Renal cortex interstitium (tissue), 11 donors: Measurements from ENCODE around the gene LSM10. TPM values are rescaled to one million over a fixed set of nuclear protein-coding genes. Genes with fewer than 3 reads are reported as not detected.
A peak's percentile ranks its signal among the peaks of the same experiment; 100 is the strongest.

Experiments used
- DNase-seq, 11 donors: peaks; one replicate each; pipeline ENCODE4 v3.0.0-alpha.2; 2013; ENCODE audit warnings: low read depth in 9 of 11, low spot score in 4 of 11; ENCODE audit errors: extremely low read depth in 1 of 11
- polyA plus RNA-seq, 3 donors: library from polyadenylated mRNA; unstranded; fragments of 120-200 nt; gene quantifications; one replicate each; pipeline ENCODE4 v1.2.1, GENCODE V29; 2013; ENCODE audit not compliant: insufficient read length in 3 of 3

LSM10 gene
- polyA plus RNA-seq, 3 donors: 22.1 to 28.7 (median 24.3) TPM

GRCh38 chr1:36366091-36366661 is 31.5 kb downstream of the LSM10 start:
- DNase-seq: peak in 7 of 11 donors; percentile 44 to 81 (median 74)

- no peak for DNase-seq
These were observed 32.3 kb downstream of the LSM10 start for GRCh38 chr1:36365381-36365780.

DNA sequence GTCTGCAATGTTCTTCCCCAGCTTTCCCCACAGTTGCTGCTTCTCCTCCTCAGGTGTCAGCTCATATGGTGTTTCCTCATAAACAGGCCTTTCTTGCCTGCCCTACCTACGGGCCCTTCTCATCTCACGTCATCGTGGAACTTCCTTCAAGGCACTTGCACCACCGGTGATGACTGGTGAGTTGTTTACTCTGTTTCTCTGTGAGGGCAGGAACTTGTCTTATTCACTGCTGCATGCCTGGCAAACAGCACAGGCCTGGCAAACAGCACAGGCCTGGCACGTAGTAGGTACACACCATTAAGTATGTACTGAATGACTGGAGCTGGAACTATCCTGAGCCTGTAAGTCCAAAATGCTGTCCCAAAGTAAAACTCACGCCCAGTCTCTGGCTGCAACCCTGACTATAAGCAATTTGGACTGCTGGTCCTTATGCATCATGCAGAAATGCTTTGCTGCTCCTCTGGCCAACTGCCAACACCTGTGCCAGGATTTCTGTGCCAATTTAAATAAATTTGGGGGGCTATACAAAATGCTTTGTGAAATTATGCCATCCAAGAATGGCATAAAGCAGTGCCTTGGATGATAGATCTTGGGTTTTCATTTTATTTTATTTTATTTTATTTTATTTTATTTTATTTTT is 37.7 kb downstream of the LSM10 start:
- no peak for DNase-seq

GRCh38 chr1:36359383-36359782 is 38.3 kb downstream of the LSM10 start:
- no peak for DNase-seq

DNA sequence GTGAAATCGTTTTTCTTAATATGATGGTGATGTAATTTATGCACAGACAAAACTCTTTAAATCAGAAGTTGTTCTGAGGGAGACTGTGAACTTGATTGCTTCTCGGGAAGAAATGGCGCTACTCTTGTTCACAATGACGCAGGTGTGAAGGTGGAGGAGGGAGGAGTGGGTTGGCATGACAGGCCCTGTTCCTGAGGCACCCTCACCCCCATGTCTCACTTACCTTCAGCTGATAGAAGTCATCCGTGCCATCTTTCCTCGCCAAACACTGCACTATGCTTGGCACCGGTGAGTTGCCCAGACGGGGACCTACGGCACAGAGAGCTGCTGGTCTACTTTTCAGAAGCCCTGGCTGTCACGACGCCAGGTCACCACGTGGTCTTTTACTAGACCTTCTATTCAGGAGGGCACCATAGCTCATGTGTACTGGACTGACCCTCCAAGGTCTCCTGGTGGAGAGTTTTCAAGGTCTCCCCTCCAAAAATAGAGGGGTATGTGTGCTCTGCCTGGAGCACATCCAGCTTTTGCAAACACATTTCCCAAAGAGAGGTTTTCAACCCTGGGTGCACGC is 39.1 kb downstream of the LSM10 start:
- no peak for DNase-seq

DNA sequence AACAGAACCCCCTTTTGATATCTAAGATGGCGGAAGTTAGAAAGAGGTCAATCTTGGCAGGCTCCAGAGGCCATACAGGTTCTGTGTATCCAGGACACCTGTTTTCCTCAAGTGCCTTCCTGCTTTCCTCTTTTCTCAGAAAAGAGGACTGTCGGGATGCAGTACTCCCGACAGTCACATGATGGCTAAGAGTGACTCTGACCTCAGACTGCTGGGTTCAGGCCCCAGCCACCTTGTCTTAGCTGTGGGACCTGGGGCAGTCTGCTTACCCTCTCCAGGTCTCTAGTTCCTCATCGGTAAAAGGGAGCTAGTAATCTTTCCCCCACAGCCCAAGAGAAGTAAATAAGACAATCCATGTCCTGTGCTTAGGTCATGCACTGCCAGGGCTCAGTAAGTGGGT is 41.9 kb downstream of the LSM10 start:
- no peak for DNase-seq

DNA sequence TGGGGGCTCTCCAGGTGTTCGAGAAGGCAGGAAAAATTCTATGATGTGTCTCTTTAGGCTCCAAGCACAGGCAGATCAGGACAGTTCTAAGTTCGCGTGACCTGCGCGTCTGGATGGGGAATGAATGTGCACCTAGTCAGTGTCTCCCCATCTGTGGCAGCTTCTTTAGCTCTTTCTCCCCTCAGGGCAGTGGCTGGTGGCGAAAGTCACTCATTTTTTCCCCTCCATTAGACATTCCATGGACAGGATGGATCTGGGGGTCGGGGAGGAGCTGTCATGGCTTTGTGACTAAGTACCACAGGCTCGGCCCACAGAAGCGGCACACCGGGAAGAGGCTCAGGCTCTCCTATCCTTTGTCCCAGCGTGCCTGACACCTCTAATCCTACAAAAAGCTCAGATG is 43.2 kb downstream of the LSM10 start:
- no peak for DNase-seq

DNA sequence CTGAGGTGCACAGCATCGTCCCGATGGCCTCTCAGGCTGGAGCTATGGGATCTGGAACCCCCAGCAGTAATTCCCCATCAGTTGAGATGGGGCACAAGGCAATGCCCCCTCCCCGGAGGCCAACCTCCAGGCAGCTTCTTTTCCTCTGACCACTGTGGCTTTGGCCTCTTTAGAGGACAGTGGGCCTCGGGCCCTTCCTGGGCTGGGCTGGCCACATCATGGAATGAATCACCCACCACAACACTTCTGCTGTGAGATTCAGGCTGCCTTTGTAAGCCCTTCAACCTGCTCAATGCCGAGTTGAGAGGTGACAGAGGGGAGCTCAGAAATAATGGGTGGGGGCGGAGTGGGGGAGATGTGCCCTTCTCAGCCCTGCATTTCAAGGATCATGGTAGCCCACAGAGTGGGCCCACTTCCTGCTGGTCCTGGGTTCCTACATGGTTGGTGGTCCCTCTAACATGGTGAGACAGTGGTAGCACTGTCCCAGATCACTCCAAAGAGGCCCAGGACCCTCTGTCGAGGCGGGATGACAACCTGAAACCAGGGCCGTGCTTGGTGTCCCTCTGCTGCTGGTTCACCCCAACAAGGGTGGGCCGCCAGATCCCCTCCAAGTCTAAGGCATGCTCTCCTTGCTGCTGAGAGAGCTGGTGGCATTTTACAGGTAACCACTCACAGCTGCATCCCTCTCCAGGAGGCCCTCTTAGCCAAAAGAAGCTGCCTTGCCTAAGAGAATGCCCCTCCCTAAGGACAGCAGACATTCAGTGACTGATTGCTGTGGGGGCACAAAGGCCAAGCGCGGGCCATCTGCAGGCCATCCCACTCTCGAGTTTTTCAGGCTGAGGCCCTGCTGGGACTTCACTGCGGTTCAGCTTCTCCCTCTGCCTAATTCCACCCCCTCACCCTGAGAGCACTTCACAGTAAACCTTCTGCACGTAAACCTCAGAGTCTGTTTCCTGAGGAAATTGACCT is 44.5 kb downstream of the LSM10 start:
- DNase-seq: no peak

DNA sequence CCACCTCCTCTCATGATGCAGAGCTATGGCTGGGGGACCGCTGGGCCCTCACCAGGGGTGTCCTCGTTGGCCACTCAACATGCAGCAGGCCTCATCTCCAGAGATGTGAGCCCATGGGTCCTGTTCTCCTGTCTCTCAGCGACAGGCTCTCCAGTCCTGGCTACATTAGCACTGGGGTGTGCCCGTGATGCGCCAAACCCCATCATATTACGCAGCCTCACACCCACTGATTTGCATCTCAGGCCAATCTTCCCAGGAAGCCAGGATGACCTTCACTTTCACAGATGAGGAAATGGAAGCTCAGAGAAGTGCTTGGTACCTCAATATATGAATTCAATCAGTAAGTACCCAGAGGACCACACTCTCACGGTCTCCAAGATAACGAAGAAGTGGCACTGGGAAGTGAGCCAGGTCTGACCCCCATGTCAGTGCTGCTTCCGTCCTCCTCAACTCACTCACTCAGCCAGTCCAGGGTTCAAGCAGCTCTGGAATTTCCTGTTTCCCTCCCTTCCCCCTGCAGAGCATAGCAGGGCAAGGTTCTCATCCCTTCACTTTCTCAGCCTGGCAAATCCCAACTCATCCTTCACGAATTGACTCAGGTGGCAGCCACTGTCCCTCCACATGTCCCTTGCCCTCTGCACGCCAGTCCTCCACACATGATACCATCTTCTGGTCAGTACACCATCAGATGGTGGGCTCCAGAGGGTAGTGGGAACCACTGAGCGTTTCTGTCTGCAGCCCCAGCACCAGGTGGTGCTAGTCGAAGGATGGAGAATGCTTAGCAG is 45.4 kb downstream of the LSM10 start:
- DNase-seq: no peak

- peak in 1 of 11 donors; percentile 22 for DNase-seq
These were observed 46.3 kb downstream of the LSM10 start for GRCh38 chr1:36351227-36351977.

- no peak for DNase-seq
These were observed 47.0 kb downstream of the LSM10 start for GRCh38 chr1:36350659-36351226.

GRCh38 chr1:36349839-36350238 is 47.9 kb downstream of the LSM10 start:
- no peak for DNase-seq

GRCh38 chr1:36349241-36349671 is 48.5 kb downstream of the LSM10 start:
- DNase-seq: no peak

DNA sequence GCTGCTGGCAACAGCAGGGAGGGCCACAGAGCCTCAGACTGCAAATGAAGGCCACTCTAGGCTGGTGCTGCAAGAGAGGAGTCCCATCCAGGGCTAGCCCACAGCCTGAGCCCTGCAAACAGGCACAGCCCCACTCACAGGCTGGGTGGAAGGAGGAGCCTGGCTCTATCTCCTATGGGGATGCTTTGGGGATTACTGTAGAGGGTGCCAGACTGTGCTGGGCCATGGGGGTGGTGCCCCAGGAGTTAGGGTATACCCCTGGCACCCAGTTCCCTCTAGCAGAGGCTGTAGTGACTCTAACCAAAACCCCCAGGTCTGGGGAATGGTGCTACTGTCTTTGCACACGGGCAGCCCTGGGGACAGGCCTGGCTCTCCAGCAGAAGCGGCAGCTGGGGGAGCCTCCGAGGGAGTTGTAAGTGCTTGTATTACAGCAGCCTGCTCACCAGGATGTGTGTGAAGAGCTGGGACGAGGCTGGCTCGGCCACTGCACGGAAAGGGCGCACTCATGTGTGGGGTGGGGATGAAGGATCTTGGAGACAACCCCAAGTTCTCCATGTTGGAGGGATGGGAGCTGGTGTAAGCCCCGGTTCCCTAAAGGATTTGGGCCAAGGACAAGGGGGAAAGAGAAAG is 50.9 kb downstream of the LSM10 start:
- DNase-seq: no peak

DNA sequence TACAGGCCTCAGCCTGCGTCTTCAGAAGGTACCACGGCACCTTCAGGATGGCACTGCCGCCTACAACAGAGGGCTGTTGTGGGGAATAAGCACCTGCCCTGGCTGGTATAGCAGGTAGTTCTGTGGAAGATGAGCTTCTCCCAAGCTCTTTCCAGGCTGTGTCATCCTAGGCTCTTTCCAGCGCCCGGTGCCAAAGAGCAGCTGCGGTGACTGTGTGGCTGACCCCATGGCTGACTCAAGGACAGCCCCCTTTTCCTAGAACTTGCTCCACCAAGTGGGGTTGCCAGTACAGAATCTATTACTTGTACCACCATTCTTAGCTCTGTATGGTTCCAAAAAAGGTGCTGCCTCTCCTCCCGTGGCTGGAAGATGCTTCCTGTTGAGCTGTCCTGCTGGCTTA is 52.4 kb downstream of the LSM10 start:
- DNase-seq: no peak

DNA sequence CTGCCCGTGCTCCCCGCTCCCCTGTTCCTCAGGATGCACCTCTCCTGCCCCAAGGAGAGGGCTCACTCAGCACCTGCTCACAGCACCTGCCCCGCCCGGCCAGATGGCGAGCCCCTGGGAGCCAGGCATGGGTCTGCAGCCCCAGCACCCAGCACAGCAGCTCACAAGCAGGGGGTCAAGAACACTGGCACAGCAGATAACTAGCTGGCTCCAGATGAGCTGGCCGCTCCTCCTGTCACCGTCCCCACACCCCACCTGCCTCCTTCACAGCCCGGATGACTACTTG is 53.4 kb downstream of the LSM10 start:
- DNase-seq: no peak

GRCh38 chr1:36343651-36344394 is 53.9 kb downstream of the LSM10 start:
- no peak for DNase-seq
